GM19468 (cell line): ENCODE results near the gene VAC14.
"Not testable (repeated sequence)": the region's sequence is repeated elsewhere in the genome, so short reads cannot be mapped to it uniquely, and the experiment has no call there.

Experiments
- ATAC-seq: cut with Tn5 transposase; IDR thresholded peaks from one replicate; pipeline ENCODE4 v1.9.1; 2021; ENCODE audit warnings: mild to moderate bottlenecking, moderate library complexity, moderate number of reproducible peaks; ENCODE audit not compliant: unreplicated experiment; ENCODE audit errors: extremely low read depth

The VAC14 gene

DNA sequence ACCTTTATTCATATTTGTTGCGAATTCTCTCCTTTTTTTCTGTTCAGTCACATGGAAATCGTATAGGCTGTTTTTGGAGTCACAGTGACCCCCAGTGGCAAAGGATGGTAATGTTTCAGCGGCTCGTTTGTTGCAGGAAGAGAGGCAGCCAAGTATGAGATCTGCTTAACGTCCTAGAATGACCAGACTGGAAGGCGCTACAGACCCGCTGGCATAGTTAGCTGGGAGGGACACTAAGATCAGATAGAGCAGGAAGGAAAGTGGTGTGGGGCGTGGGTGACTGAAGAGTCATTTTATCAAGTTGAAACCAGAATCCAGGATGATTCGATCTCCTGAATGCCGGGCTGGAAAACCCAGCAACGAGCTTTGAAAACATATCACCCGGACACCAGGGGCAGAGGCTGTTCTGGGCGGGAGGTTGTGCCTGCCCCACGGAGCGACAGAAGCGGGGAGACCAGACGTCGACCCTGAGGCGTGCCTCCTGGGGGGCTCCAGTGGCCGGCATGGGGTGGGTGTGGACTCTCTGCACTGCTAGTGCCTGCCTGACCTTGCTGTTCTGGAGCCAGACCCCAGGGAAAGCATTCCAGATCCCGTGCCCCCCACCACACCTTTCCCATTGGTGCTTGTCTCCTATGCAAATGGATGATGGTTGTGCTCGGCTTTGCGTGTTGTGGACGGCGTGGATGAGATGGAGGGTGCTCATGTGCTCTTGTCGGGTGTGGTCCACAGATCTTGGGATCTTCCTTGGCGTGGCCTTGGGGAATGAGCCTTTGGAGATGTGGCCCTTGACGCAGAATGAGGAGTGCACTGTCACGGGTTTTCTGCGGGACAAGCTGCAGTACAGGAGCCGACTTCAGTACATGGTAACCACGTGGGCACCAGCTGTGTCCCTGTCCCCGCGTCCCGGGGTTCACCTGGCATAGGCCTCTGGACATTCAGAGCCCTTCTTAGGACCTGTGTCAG lies 146.9 kb downstream of the VAC14 start:
- ATAC-seq: no peak

DNA sequence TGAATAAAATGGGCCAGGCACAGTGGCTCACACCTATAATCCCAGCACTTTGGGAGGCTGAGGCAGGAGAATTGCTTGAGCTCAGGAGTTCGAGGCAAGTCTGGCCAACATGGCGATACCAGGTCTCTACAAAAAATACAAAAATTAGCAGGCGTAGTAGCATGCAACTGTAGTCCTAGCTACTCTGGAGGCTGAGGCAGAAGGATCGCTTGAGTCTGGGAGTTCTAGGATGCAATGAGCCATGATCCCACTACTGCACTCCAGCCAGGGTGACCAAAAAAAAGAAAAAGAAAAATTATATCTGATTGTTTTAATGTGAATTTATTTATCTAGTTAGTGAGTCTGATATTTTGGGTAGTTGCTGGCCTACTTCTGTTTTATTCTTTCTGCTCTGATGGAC lies 147.6 kb downstream of the VAC14 start:
- no peak for ATAC-seq

DNA sequence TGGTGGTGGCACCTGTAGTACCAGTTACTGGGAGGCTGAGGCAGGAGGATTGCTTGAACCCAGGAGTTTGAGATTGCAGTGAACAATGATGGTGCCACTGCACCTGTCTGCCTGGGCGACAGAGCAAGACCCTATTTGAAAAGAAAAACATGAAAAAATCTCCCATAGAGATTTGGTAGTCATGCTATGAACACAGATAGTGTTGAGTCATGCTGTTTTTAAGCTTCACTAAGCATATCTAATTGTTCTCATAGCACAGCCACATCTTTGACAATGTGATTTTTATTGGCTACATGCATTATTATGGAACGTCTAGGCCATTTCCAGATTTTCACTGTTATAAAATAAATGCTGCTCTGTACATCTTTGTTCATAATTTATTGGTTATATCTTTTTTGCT lies 148.6 kb downstream of the VAC14 start:
- no peak for ATAC-seq

DNA sequence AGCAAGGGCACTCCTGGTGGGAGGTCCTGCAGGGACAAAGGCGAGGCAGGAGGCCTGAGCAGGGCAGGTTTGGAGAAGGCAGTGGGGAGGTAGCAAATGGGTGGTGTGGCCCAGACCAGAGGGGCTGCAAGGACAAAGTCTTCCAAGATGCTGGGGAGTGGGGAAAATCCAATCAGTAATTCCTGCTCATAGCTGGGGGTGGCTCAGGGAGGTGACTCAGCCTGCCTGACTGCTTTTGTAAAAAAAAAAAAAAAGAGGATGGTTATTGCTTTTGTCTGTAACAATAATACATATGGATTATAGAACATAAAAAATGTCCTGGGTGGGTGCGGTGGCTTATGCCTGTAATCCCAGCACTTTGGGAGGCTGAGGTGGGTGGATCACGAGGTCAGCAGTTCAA lies 149.4 kb downstream of the VAC14 start:
- no peak for ATAC-seq

DNA sequence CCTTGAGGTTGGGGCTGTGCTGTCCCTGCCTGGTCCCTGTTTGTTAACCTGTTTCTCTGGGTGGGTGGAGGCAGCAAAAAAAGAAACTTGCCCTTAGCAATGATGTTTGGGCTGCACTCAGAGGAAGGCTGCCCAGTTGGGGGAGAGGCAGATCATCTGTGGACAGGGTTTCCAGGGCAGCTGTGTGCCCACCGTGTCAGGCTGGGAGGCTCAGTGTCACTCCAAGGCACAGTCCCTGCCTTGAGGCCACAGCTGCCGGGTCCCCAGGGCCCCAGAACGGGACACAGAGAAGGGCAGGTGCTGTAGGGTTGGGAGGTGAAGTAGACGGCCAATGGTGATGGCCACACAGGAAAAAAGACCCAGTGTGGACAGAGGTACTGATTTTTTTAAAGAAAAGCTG lies 150.7 kb downstream of the VAC14 start:
- no peak for ATAC-seq

DNA sequence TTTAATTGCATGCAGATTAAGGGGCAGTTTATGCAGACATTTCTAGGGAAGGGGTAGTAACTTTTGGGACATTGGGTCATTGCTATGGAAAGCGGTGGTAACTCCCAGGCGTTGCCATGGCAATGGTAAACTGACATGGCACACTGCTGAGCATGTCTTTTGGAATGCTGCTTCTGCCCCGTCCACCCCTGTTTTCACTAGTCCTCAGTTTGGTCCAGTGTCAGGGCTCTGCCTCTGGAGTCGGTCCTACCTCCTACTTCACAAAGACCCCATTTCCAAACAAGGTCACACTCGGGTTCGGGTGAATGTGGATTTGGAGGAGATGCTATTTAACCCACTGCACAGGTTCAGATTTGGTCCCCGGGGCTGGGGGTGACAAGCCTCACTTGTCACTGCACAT lies 151.7 kb downstream of the VAC14 start:
- ATAC-seq: no peak

DNA sequence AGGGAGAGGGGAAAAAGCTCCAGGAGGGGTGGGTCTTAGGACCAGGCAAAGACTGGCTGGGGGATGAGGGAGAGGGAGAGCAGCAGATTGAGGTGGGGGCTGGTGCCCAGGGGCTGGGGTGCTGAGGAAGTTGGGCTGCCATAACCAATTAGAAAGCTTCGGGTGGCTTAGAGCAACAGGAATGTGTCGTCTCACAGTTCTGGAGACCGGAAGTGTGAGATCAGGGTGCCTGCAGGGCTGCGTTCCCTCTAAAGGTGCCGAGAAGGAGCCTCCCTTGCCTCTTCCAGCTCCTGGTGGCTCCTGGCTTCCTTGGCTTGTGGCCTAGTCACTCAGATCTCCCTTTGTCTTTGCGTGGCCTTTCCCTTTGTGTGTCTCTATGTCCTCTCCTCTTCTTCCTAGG lies 152.4 kb downstream of the VAC14 start:
- no peak for ATAC-seq

DNA sequence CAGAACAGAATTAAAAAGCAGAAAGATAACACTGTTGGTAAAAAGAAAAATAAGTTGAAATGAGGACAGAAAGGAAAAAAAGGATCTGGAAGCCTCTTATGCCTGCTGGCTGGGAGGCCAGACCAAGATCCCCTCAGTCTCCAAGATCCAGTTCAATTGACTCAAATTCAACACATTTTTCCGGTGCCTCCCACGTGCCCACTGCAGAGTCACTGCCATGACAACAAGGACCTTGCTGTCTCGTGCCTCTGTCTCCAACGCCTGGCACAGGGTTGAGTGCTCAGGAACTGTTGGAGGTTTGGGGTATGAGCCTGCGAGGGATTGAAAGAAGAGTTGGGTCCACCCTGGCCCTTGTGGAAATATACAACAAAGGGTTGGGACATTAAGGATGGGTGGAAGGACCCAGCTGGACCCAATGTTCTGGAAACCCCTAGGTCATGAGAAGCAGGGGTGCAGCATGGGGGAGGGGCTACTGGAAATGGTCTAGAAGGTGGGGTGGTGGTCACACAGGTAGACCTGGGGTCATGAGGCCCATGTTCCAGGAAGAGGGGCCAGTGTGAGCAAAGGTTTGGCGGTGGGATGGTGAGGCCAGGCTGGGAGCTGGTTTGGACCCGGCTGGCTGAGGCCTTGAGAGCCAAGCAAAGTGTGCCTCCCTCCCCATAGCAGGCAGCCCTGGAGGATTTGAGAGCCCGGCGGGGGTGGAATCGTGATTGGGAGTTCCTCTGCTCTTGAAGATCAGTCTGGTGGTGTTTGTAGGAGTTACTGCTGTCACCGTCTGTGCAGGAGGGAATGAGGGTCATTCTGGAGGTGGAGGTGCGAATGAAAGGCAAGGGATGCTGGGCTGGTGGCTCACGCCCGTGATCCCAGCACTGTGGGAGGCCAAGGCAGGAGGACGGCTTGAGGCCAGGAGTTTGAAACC lies 153.3 kb downstream of the VAC14 start:
- ATAC-seq: no peak

DNA sequence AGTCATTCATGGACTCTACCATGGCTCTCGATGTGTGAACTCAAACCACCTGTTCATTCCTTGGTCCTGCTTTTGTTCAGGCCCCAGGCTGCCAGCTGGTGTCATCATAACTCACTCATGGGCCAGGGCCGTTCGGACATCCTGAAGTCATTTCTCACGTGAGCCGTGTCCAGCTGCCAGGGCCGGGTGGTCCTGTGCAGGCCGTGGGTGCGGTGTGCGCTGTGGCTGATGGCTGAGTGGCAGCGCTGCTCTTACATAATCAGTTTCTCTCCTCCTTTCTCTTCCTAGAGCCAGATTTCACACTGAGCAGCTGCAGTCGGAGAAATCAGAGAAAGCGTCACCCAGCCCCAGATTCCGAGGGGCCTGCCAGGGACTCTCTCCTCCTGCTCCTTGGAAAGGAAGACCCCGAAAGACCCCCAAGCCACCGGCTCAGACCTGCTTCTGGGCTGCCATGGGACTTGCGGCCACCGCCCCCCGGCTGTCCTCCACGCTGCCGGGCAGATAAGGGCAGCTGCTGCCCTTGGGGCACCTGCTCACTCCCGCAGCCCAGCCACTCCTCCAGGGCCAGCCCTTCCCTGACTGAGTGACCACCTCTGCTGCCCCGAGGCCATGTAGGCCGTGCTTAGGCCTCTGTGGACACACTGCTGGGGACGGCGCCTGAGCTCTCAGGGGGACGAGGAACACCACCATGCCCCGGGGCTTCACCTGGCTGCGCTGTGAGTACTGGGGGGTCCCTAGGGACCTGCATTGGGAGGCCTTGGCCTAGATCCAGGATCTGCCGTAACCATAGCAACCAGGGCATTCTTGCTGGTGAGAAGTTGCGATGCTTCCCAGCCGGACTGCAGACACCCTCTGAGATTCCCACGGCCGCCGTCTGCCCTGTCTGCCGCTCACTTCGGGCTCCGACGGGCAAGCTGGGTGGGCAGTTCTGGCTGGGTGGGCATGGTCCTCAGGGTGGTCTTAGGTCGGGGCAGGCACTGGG lies 154.4 kb downstream of the VAC14 start, which contains the start of gene IL34:
Gene IL34, plus strand, starts transcription at position 300 of the 982 bp plus-strand sequence. Its CDS starts 389 bp downstream, at position 689.
- no peak for ATAC-seq

DNA sequence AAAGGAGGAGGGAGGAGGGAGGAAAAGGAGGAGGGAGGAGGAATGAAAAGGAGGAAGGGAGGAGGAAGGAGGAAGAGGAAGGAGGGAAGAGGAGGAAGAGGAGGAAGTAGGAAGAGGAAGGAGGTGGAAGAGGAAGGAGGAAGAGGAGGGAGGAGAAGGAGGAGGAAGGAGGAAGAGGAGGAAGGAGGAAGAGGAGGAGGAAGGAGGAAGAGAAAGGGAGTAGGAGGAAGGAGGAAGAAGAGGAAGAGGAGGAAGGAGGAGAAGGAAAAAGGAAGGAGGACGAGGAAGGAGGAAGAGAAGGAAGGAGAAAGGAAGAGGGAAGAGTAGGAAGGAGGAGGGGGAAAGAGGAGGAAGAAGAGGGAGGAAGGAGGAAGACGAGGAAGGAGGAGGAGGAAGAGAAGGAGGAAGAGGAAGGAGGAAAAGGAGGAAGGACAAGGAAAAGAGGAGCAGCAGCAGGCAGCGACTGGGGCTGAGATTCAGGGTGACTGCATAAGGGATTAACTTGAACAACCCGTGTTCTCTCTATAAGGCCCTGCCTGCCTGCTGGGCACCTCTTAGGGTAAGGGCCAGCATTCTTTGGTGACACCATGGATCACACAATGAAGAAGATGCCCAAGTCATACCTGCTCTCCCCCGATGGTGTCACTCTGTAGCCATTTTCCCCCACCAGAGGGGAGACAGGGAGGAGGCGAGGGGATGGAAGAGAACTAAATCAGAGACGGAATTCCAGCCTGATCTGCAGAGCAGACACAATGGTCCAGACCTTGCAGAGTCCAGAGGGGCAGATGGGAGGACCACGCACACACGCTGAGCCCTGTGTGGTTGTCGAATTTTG lies 156.0 kb downstream of the VAC14 start:
- no peak for ATAC-seq

DNA sequence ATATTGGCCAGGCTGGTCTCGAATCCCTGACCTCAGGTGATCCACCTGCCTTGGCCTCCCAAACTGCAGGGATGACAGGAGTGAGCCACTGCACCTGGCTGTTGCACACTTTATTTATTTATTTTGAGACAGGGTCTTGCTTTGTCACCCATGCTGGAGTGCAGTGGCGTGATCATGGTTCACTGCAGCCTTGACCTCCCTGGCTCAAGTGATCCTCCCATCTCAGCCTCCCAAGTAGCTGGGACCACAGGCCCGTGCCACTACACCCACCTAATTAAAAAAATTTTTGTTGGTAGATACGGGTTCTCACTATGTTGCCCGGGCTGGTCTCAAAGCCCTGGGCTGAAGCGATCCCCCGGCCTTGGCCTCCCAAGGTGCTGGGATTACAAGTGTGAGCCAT lies 157.7 kb downstream of the VAC14 start:
- not testable (repeated sequence) for ATAC-seq

DNA sequence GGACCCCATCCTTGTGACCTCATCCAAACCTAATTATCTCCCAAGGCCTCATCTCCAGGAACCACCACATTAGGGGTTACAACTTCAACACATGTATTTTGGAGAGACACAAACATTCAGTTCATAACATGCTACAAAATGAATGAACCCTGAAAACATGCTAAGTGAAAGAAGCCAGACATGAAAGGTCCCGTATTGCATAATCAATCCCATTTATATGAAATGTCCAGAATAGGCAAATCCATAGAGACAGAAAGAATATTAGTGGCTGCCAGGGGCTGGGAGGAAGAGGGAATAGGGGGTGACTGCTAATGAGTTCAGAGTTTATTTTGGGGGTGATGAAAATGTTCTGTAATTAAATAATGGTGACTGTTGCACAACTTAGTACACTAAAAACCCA lies 158.3 kb downstream of the VAC14 start:
- ATAC-seq: no peak

DNA sequence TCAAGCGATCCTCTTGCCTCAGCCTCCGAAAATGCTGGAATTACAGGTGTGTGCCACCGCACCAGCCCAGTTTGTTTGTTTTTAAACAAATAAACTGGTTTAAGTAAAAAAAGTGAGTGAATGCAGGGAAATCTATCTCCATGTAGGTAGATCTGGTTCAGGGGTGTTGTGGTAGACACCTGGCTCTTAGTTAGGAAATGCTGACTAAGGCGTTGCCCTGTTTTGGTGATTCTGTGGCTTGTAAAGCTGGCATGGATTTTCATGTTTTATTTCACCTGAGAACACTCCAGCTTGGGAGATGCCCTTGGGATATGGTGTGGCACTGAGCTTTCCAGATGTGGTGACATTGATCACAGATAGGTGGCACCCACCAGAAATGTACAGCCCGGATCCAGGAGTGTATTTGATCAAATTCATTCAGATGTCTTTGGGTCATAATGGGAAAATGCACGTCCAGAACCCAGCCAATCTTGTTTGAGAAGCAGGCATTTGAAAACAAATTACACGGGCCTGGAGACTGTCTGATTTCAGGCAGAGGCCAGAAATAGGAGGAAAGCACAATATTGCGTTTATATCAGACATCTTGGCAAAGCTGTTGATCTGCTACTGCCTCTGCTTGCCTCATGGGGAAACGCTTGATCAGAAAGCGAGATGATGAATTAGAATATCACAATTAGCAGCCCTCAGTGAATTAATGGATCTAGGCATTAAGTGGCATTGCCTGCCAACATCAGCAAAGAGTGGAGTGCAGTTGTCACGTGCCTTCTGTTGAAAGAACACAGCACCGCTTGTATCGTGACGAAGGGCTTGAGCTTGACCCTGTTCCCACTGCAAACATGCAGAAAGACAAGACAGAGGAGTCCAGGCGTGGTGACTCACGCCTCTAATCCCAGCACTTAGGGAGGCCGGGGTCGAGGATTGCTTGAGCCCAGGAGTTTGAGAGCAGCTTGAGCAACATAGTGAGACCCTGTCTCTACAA lies 161.9 kb downstream of the VAC14 start:
- no peak for ATAC-seq
